ENCODE measurements around the gene FREM2.

The FREM2 gene

GRCh38 chr13:38888309-38888708 lies 201.4 kb downstream of the FREM2 start:
- Histone ChIP-seq H3K9ac (ENCODE audit: low read depth, low read length, poor library complexity) (no peak overlapping the region), H3K4me3 (ENCODE audit: low read length in 2 of 2) (no peak overlapping the region), H2BK12ac (ENCODE audit: low read length) (no peak overlapping the region), H2AFZ (ENCODE audit: low read length) (no peak overlapping the region), H3K4me1 (ENCODE audit: control insufficient read depth in 2 of 2, insufficient read depth in 1 of 2, low read depth in 1 of 2, low read length in 2 of 2) (peaks cover 0 to 4% of the 10 kb centered on the region in 2 donors), H3K23ac (ENCODE audit: low read depth, low read length, poor library complexity) (no peak overlapping the region), H3K18ac (ENCODE audit: low read length) (no peak overlapping the region), H3K14ac (ENCODE audit: low read length) (no peak overlapping the region), H3K9me3 (replicated peaks in 1 of 2; ENCODE audit: control insufficient read depth in 2 of 2, insufficient read depth in 1 of 2, low read depth in 1 of 2, low read length in 2 of 2) (peaks cover 0 to 4% of the 10 kb centered on the region in 2 donors), H2BK5ac (ENCODE audit: low read length) (no peak overlapping the region), H3K4ac (ENCODE audit: low read length) (no peak overlapping the region), H2BK15ac (ENCODE audit: low read length) (no peak overlapping the region), H3K79me1 (ENCODE audit: low read depth, low read length) (no peaks in the 10 kb centered on the region), H3K27ac (replicated peaks; ENCODE audit: low read length) (no peak overlapping the region), H3K36me3 (replicated peaks in 1 of 2; ENCODE audit: control insufficient read depth in 2 of 2, insufficient read depth in 2 of 2, low read length in 2 of 2) (no peaks in the 10 kb centered on the region), H2AK5ac (ENCODE audit: low read depth, low read length) (no peak overlapping the region), H3K4me2 (ENCODE audit: insufficient read depth, low read length, poor library complexity, severe bottlenecking) (no peak overlapping the region), H2BK120ac (ENCODE audit: low read depth, low read length) (no peak overlapping the region), H4K91ac (ENCODE audit: low read depth, low read length, poor library complexity) (no peak overlapping the region), H4K8ac (ENCODE audit: low read depth, low read length) (no peak overlapping the region), H3K27me3 (ENCODE audit: control insufficient read depth in 3 of 3, insufficient read depth in 3 of 3, low read depth in 1 of 3, low read length in 3 of 3) (no peaks in the 10 kb centered on the region)
- DNase-seq (ENCODE audit: low spot score): no peak
- no CpG with 5 or more reads among the region's 4 CpGs for WGBS, 2 donors (ENCODE audit: extremely low coverage in 2 of 2, insufficient read length in 2 of 2, insufficient replicate concordance in 1 of 2)

GRCh38 chr13:38895075-38895474 lies 208.2 kb downstream of the FREM2 start:
- no peak overlapping the region for H2BK5ac ChIP-seq (ENCODE audit: low read length)
- H4K8ac ChIP-seq (ENCODE audit: low read depth, low read length): no peak overlapping the region
- H2BK15ac ChIP-seq (ENCODE audit: low read length): no peak overlapping the region
- H3K4me3 ChIP-seq (ENCODE audit: low read length in 2 of 2): no peak overlapping the region
- no peak overlapping the region for H3K9ac ChIP-seq (ENCODE audit: low read depth, low read length, poor library complexity)
- no peaks in the 10 kb centered on the region for H3K36me3 ChIP-seq (replicated peaks in 1 of 2; ENCODE audit: control insufficient read depth in 2 of 2, insufficient read depth in 2 of 2, low read length in 2 of 2)
- no peak overlapping the region for H2AK5ac ChIP-seq (ENCODE audit: low read depth, low read length)
- H3K18ac ChIP-seq (ENCODE audit: low read length): no peak overlapping the region
- H3K4me1 ChIP-seq (ENCODE audit: control insufficient read depth in 2 of 2, insufficient read depth in 1 of 2, low read depth in 1 of 2, low read length in 2 of 2): no peaks in the 10 kb centered on the region
- no peak overlapping the region for H4K91ac ChIP-seq (ENCODE audit: low read depth, low read length, poor library complexity)
- no peak for DNase-seq (ENCODE audit: low spot score)
- H3K23ac ChIP-seq (ENCODE audit: low read depth, low read length, poor library complexity): no peak overlapping the region
- no peak overlapping the region for H3K27ac ChIP-seq (replicated peaks; ENCODE audit: low read length)
- H3K9me3 ChIP-seq (replicated peaks in 1 of 2; ENCODE audit: control insufficient read depth in 2 of 2, insufficient read depth in 1 of 2, low read depth in 1 of 2, low read length in 2 of 2): peaks cover 0 to 11% of the 10 kb centered on the region in 2 donors
- no peak overlapping the region for H3K4me2 ChIP-seq (ENCODE audit: insufficient read depth, low read length, poor library complexity, severe bottlenecking)
- H3K79me1 ChIP-seq (ENCODE audit: low read depth, low read length): no peaks in the 10 kb centered on the region
- H3K27me3 ChIP-seq (ENCODE audit: control insufficient read depth in 3 of 3, insufficient read depth in 3 of 3, low read depth in 1 of 3, low read length in 3 of 3): no peaks in the 10 kb centered on the region
- no CpG with 5 or more reads among the region's 1 CpG for WGBS, 2 donors (ENCODE audit: extremely low coverage in 2 of 2, insufficient read length in 2 of 2, insufficient replicate concordance in 1 of 2)
- no peak overlapping the region for H2AFZ ChIP-seq (ENCODE audit: low read length)
- no peak overlapping the region for H3K14ac ChIP-seq (ENCODE audit: low read length)
- H2BK120ac ChIP-seq (ENCODE audit: low read depth, low read length): no peak overlapping the region
- H3K4ac ChIP-seq (ENCODE audit: low read length): no peak overlapping the region
- no peak overlapping the region for H2BK12ac ChIP-seq (ENCODE audit: low read length)

DNA sequence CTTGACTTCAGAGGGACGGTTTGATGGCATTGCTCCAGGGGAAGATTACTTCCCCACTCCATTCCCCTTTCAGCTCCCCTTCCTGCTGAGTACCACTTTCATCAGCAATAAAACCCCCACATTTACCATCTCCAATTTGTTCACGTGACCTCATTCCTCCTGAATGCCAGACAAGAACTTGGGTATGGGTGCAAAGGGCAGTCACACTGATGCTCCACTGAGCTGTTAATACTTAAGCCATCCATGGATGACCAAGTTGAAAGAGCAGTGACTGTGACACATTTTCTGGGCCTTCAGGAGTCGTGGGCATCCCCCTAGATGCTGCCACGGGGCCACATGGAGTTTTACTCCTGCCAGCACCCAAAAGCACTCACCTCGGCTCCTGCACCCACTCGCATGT lies 210.6 kb downstream of the FREM2 start:
- Histone ChIP-seq H3K36me3 (replicated peaks in 1 of 2; ENCODE audit: control insufficient read depth in 2 of 2, insufficient read depth in 2 of 2, low read length in 2 of 2) (no peaks in the 10 kb centered on the region), H3K18ac (ENCODE audit: low read length) (no peak overlapping the region), H3K14ac (ENCODE audit: low read length) (no peak overlapping the region), H2AFZ (ENCODE audit: low read length) (no peak overlapping the region), H3K4me3 (ENCODE audit: low read length in 2 of 2) (no peak overlapping the region), H3K23ac (ENCODE audit: low read depth, low read length, poor library complexity) (no peak overlapping the region), H2BK15ac (ENCODE audit: low read length) (no peak overlapping the region), H3K9ac (ENCODE audit: low read depth, low read length, poor library complexity) (no peak overlapping the region), H3K4me2 (ENCODE audit: insufficient read depth, low read length, poor library complexity, severe bottlenecking) (no peak overlapping the region), H3K27me3 (ENCODE audit: control insufficient read depth in 3 of 3, insufficient read depth in 3 of 3, low read depth in 1 of 3, low read length in 3 of 3) (peaks cover 0 to 2% (median 0%) of the 10 kb centered on the region in 3 experiments), H2BK5ac (ENCODE audit: low read length) (no peak overlapping the region), H4K8ac (ENCODE audit: low read depth, low read length) (no peak overlapping the region), H3K9me3 (replicated peaks in 1 of 2; ENCODE audit: control insufficient read depth in 2 of 2, insufficient read depth in 1 of 2, low read depth in 1 of 2, low read length in 2 of 2) (peaks cover 0 to 7% of the 10 kb centered on the region in 2 donors), H2AK5ac (ENCODE audit: low read depth, low read length) (no peak overlapping the region), H3K4me1 (ENCODE audit: control insufficient read depth in 2 of 2, insufficient read depth in 1 of 2, low read depth in 1 of 2, low read length in 2 of 2) (no peaks in the 10 kb centered on the region), H4K91ac (ENCODE audit: low read depth, low read length, poor library complexity) (no peak overlapping the region), H2BK12ac (ENCODE audit: low read length) (no peak overlapping the region), H2BK120ac (ENCODE audit: low read depth, low read length) (no peak overlapping the region), H3K4ac (ENCODE audit: low read length) (no peak overlapping the region), H3K27ac (replicated peaks; ENCODE audit: low read length) (no peak overlapping the region), H3K79me1 (ENCODE audit: low read depth, low read length) (no peaks in the 10 kb centered on the region)
- no peak for DNase-seq (ENCODE audit: low spot score)
- no CpG with 5 or more reads among the region's 6 CpGs for WGBS, 2 donors (ENCODE audit: extremely low coverage in 2 of 2, insufficient read length in 2 of 2, insufficient replicate concordance in 1 of 2)

- WGBS, 2 donors (ENCODE audit: extremely low coverage in 2 of 2, insufficient read length in 2 of 2, insufficient replicate concordance in 1 of 2): no CpG with 5 or more reads among the region's 2 CpGs
- Histone ChIP-seq H2AFZ (ENCODE audit: low read length) (peak overlapping the region; percentile 58), H4K8ac (ENCODE audit: low read depth, low read length) (no peak overlapping the region), H2BK120ac (ENCODE audit: low read depth, low read length) (no peak overlapping the region), H2AK5ac (ENCODE audit: low read depth, low read length) (no peak overlapping the region), H3K9ac (ENCODE audit: low read depth, low read length, poor library complexity) (no peak overlapping the region), H3K9me3 (replicated peaks in 1 of 2; ENCODE audit: control insufficient read depth in 2 of 2, insufficient read depth in 1 of 2, low read depth in 1 of 2, low read length in 2 of 2) (peaks cover 0 to 7% of the 10 kb centered on the region in 2 donors), H3K4me3 (ENCODE audit: low read length in 2 of 2) (no peak overlapping the region), H3K23ac (ENCODE audit: low read depth, low read length, poor library complexity) (no peak overlapping the region), H3K4me1 (ENCODE audit: control insufficient read depth in 2 of 2, insufficient read depth in 1 of 2, low read depth in 1 of 2, low read length in 2 of 2) (no peaks in the 10 kb centered on the region), H4K91ac (ENCODE audit: low read depth, low read length, poor library complexity) (no peak overlapping the region), H2BK15ac (ENCODE audit: low read length) (no peak overlapping the region), H3K27me3 (ENCODE audit: control insufficient read depth in 3 of 3, insufficient read depth in 3 of 3, low read depth in 1 of 3, low read length in 3 of 3) (peaks cover 0 to 2% (median 0%) of the 10 kb centered on the region in 3 experiments), H3K79me1 (ENCODE audit: low read depth, low read length) (no peaks in the 10 kb centered on the region), H2BK12ac (ENCODE audit: low read length) (no peak overlapping the region), H3K27ac (replicated peaks; ENCODE audit: low read length) (no peak overlapping the region), H2BK5ac (ENCODE audit: low read length) (no peak overlapping the region), H3K4ac (ENCODE audit: low read length) (no peak overlapping the region), H3K14ac (ENCODE audit: low read length) (no peak overlapping the region), H3K18ac (ENCODE audit: low read length) (no peak overlapping the region), H3K36me3 (replicated peaks in 1 of 2; ENCODE audit: control insufficient read depth in 2 of 2, insufficient read depth in 2 of 2, low read length in 2 of 2) (no peaks in the 10 kb centered on the region), H3K4me2 (ENCODE audit: insufficient read depth, low read length, poor library complexity, severe bottlenecking) (no peak overlapping the region)
- DNase-seq (ENCODE audit: low spot score): no peak
Observed at GRCh38 chr13:38898481-38898880, 211.6 kb downstream of the FREM2 start.
